CD4-positive, CD25-positive, alpha-beta regulatory T cell (primary cell): ENCODE results near the gene OLFM2. TPM values are rescaled to one million over a fixed set of nuclear protein-coding genes. Genes with fewer than 3 reads are reported as not detected.
A peak's percentile ranks its signal among the peaks of the same experiment; 100 is the strongest.

ENCODE experiments used
- ATAC-seq, 2 donors: fragments of 150-1000 bp; cut with Tn5 transposase; one replicate each; pipeline ENCODE4 v1.10.0; 2021; ENCODE audit warnings: low read depth in 2 of 2, moderate number of reproducible peaks in 2 of 2, moderate library complexity in 1 of 2
- DNase-seq, 3 donors: peaks; one replicate each; pipeline versions ENCODE4 v3.0.0 to v3.0.0-alpha.2; 2012 to 2022; ENCODE audit warnings: mixed read lengths in 1 of 3
- H3K27ac ChIP-seq: one replicate; pipeline ENCODE4 v1.7.0; 2013; ENCODE audit warnings: mild to moderate bottlenecking, low read length; ENCODE audit not compliant: insufficient read depth, poor library complexity, severe bottlenecking
- H3K27me3 ChIP-seq: one replicate; pipeline ENCODE4 v1.7.0; 2013; ENCODE audit warnings: low read length; ENCODE audit not compliant: control insufficient read depth, insufficient read depth
- H3K36me3 ChIP-seq: one replicate; pipeline ENCODE4 v1.7.0; 2013; ENCODE audit warnings: mild to moderate bottlenecking, low read length, moderate library complexity; ENCODE audit not compliant: control insufficient read depth, insufficient read depth
- H3K4me1 ChIP-seq: 2 replicates; pipeline ENCODE4 v1.7.0; 2013; ENCODE audit warnings: mild to moderate bottlenecking, low read length; ENCODE audit not compliant: insufficient read depth, control insufficient read depth, poor library complexity, severe bottlenecking
- H3K4me3 ChIP-seq: one replicate; pipeline ENCODE4 v1.7.0; 2013; ENCODE audit warnings: low read depth, mild to moderate bottlenecking, low read length, moderate library complexity
- H3K9me3 ChIP-seq, 2 experiments: 1 replicate in 1 of 2; 2 replicates in 1 of 2; pipeline ENCODE4 v1.7.0; 2013; ENCODE audit warnings: low read length in 2 of 2, mild to moderate bottlenecking in 1 of 2, moderate library complexity in 1 of 2; ENCODE audit not compliant: control insufficient read depth in 2 of 2
- H3K27ac Mint-ChIP-seq, 3 donors: one replicate each; pipeline ENCODE4 v1.8.0; 2020 to 2022; ENCODE audit warnings: mild to moderate bottlenecking in 3 of 3, mixed read lengths in 3 of 3, moderate library complexity in 2 of 3
- H3K27me3 Mint-ChIP-seq: one replicate; pipeline ENCODE4 v1.8.0; 2022; ENCODE audit warnings: mild to moderate bottlenecking, mixed read lengths
- H3K36me3 Mint-ChIP-seq: one replicate; pipeline ENCODE4 v1.8.0; 2020; ENCODE audit warnings: mixed read lengths
- H3K4me1 Mint-ChIP-seq, 4 donors: one replicate each; pipeline ENCODE4 v1.8.0; 2020 to 2022; ENCODE audit warnings: mixed read lengths in 4 of 4, mild to moderate bottlenecking in 1 of 4
- H3K4me3 Mint-ChIP-seq, 4 donors: one replicate each; pipeline ENCODE4 v1.8.0; 2020 to 2022; ENCODE audit warnings: mild to moderate bottlenecking in 4 of 4, mixed read lengths in 4 of 4, moderate library complexity in 3 of 4
- H3K9me3 Mint-ChIP-seq, 7 donors: one replicate each; pipeline ENCODE4 v1.8.0; 2020 to 2022; ENCODE audit warnings: mixed read lengths in 7 of 7, mild to moderate bottlenecking in 3 of 7, moderate library complexity in 2 of 7
- polyA plus RNA-seq, 4 donors: library from polyadenylated mRNA; unstranded; fragments of 300-500 nt; fragmentation: Illumina TruSeq; gene quantifications; one replicate each; pipeline ENCODE4 v1.2.3, GENCODE V29; 2021
- total RNA-seq: library from RNA; stranded (reverse); gene quantifications from one replicate; pipeline ENCODE4 v1.2.3, GENCODE V29; 2022

OLFM2 gene
- total and polyA plus RNA-seq, 5 donors from 2014 or later = 7.7 to 22.4 (median 14.4) TPM

- no peaks in the 10 kb centered on the region for H3K4me1 ChIP-seq
- Mint-ChIP-seq H3K27me3 (peaks cover 29% of the 10 kb centered on the region), H3K36me3 (no peaks in the 10 kb centered on the region), H3K27ac (no peak overlapping the region), H3K4me1 (peaks cover 0 to 2% (median 0%) of the 10 kb centered on the region in 4 donors), H3K4me3 (no peak overlapping the region), H3K9me3 (no peaks in the 10 kb centered on the region)
- no peak overlapping the region for H3K27ac ChIP-seq
- no peaks in the 10 kb centered on the region for H3K9me3 ChIP-seq
- H3K4me3 ChIP-seq = no peak overlapping the region
- no peaks in the 10 kb centered on the region for H3K36me3 ChIP-seq
- peaks cover 3% of the 10 kb centered on the region for H3K27me3 ChIP-seq
- ATAC-seq (no peak), DNase-seq (no peak)
These were observed 34.7 kb downstream of the OLFM2 start for GRCh38 chr19:9901642-9902041.

GRCh38 chr19:9901020-9901419 is 35.3 kb downstream of the OLFM2 start:
- H3K4me1 ChIP-seq = no peaks in the 10 kb centered on the region
- Mint-ChIP-seq H3K4me3 (no peak overlapping the region), H3K9me3 (no peaks in the 10 kb centered on the region), H3K27me3 (peaks cover 24% of the 10 kb centered on the region), H3K27ac (no peak overlapping the region), H3K4me1 (peaks cover 0 to 2% (median 0%) of the 10 kb centered on the region in 4 donors), H3K36me3 (no peaks in the 10 kb centered on the region)
- H3K4me3 ChIP-seq = no peak overlapping the region
- DNase-seq (no peak), ATAC-seq (no peak)
- no peaks in the 10 kb centered on the region for H3K9me3 ChIP-seq
- H3K27me3 ChIP-seq = peaks cover 3% of the 10 kb centered on the region
- H3K36me3 ChIP-seq = no peaks in the 10 kb centered on the region
- H3K27ac ChIP-seq = no peak overlapping the region

- Histone ChIP-seq H3K4me1 (no peaks in the 10 kb centered on the region), H3K36me3 (no peaks in the 10 kb centered on the region), H3K4me3 (no peak overlapping the region), H3K9me3 (no peaks in the 10 kb centered on the region), H3K27ac (no peak overlapping the region), H3K27me3 (no peaks in the 10 kb centered on the region)
- Mint-ChIP-seq H3K27ac (no peak overlapping the region), H3K4me3 (no peak overlapping the region), H3K4me1 (peaks cover 0 to 2% (median 0%) of the 10 kb centered on the region in 4 donors), H3K27me3 (peaks cover 4% of the 10 kb centered on the region), H3K36me3 (no peaks in the 10 kb centered on the region), H3K9me3 (peaks cover 0 to 2% (median 0%) of the 10 kb centered on the region in 7 donors)
- no peak for DNase-seq
- no peak for ATAC-seq
These were observed 44.5 kb downstream of the OLFM2 start for GRCh38 chr19:9891609-9892373.

GRCh38 chr19:9885077-9885552 is 51.2 kb downstream of the OLFM2 start:
- H3K27ac Mint-ChIP-seq = peak overlapping the region in 1 of 3 donors; percentile 44
- H3K4me3 Mint-ChIP-seq = no peak overlapping the region
- no peaks in the 10 kb centered on the region for H3K36me3 Mint-ChIP-seq

GRCh38 chr19:9883764-9884163 is 52.6 kb downstream of the OLFM2 start:
- Histone ChIP-seq H3K36me3 (no peaks in the 10 kb centered on the region), H3K27ac (no peak overlapping the region), H3K9me3 (no peaks in the 10 kb centered on the region), H3K27me3 (no peaks in the 10 kb centered on the region), H3K4me1 (no peaks in the 10 kb centered on the region), H3K4me3 (no peak overlapping the region)
- Mint-ChIP-seq H3K27ac (no peak overlapping the region), H3K27me3 (peaks cover 9% of the 10 kb centered on the region), H3K9me3 (peaks cover 0 to 1% (median 0%) of the 10 kb centered on the region in 7 donors), H3K36me3 (no peaks in the 10 kb centered on the region), H3K4me1 (peaks cover 0 to 2% (median 0%) of the 10 kb centered on the region in 4 donors), H3K4me3 (no peak overlapping the region)
- ATAC-seq = no peak
- DNase-seq = no peak

More at GRCh38 chr19:9885077-9885552, 51.2 kb downstream of the OLFM2 start:
- H3K27ac ChIP-seq = no peak overlapping the region
- no peak for ATAC-seq
- H3K4me1 Mint-ChIP-seq = peaks cover 0 to 2% (median 0%) of the 10 kb centered on the region in 4 donors
- H3K36me3 ChIP-seq = no peaks in the 10 kb centered on the region
- no peak for DNase-seq
- H3K27me3 ChIP-seq = no peaks in the 10 kb centered on the region
- no peaks in the 10 kb centered on the region for H3K9me3 ChIP-seq
- peaks cover 0 to 1% (median 0%) of the 10 kb centered on the region in 7 donors for H3K9me3 Mint-ChIP-seq
- H3K4me3 ChIP-seq = no peak overlapping the region
- peaks cover 9% of the 10 kb centered on the region for H3K27me3 Mint-ChIP-seq
- no peaks in the 10 kb centered on the region for H3K4me1 ChIP-seq

GRCh38 chr19:9883231-9883758 is 53.0 kb downstream of the OLFM2 start:
- Mint-ChIP-seq H3K27ac (no peak overlapping the region), H3K4me1 (peaks cover 0 to 4% (median 0%) of the 10 kb centered on the region in 4 donors), H3K4me3 (no peak overlapping the region), H3K36me3 (no peaks in the 10 kb centered on the region), H3K27me3 (peaks cover 9% of the 10 kb centered on the region), H3K9me3 (peaks cover 0 to 1% (median 0%) of the 10 kb centered on the region in 7 donors)
- Histone ChIP-seq H3K4me1 (no peaks in the 10 kb centered on the region), H3K4me3 (no peak overlapping the region), H3K9me3 (no peaks in the 10 kb centered on the region), H3K27me3 (no peaks in the 10 kb centered on the region), H3K27ac (no peak overlapping the region), H3K36me3 (no peaks in the 10 kb centered on the region)
- DNase-seq (no peak), ATAC-seq (no peak)

GRCh38 chr19:9881720-9882119 is 54.6 kb downstream of the OLFM2 start:
- Mint-ChIP-seq H3K27ac (peak overlapping the region in 2 of 3 donors; percentile 29 to 62), H3K9me3 (peaks cover 0 to 1% (median 0%) of the 10 kb centered on the region in 7 donors), H3K4me3 (no peak overlapping the region), H3K27me3 (peaks cover 5% of the 10 kb centered on the region), H3K36me3 (no peaks in the 10 kb centered on the region), H3K4me1 (peaks cover 0 to 2% (median 0%) of the 10 kb centered on the region in 4 donors)
- no peak overlapping the region for H3K27ac ChIP-seq
- H3K4me1 ChIP-seq = no peaks in the 10 kb centered on the region
- ATAC-seq (no peak), DNase-seq (no peak)
- no peaks in the 10 kb centered on the region for H3K9me3 ChIP-seq
- no peaks in the 10 kb centered on the region for H3K27me3 ChIP-seq
- no peaks in the 10 kb centered on the region for H3K36me3 ChIP-seq
- no peak overlapping the region for H3K4me3 ChIP-seq
